Gastroesophageal sphincter (tissue), 4 donors: Measurements from ENCODE around the gene APMAP. TPM values are rescaled to one million over a fixed set of nuclear protein-coding genes. Genes with fewer than 3 reads are reported as not detected.

ENCODE experiments used
- ATAC-seq: fragments of 150-250 bp; one replicate; pipeline ENCODE4 v1.9.1; 2016; ENCODE audit warnings: mild to moderate bottlenecking, moderate library complexity
- H3K27ac ChIP-seq, 4 donors: fragments of 200-600 bp; sonication (generic) in 3 of 4; 1 replicate in 3 of 4; 2 replicates in 1 of 4; pipeline ENCODE4 v1.5.1; 2016 to 2019
- H3K27me3 ChIP-seq: fragments of 200-600 bp; sonication (generic); one replicate; pipeline ENCODE4 v1.5.1; 2019
- H3K36me3 ChIP-seq, 2 donors: fragments of 200-600 bp; sonication (generic); one replicate each; pipeline ENCODE4 v1.5.1; 2019; ENCODE audit warnings: control low read depth in 1 of 2
- H3K4me1 ChIP-seq, 3 donors: fragments of 200-600 bp; sonication (generic); 1 replicate in 2 of 3; 2 replicates in 1 of 3; pipeline ENCODE4 v1.5.1; 2016 to 2019; ENCODE audit warnings: control low read depth in 2 of 3
- H3K4me3 ChIP-seq, 2 donors: fragments of 200-600 bp; sonication (generic); one replicate each; pipeline ENCODE4 v1.5.1; 2019; ENCODE audit warnings: mild to moderate bottlenecking in 1 of 2, moderate library complexity in 1 of 2
- H3K9me3 ChIP-seq, 3 donors: fragments of 200-600 bp; sonication (generic); one replicate each; pipeline ENCODE4 v1.5.1; 2017 to 2019; ENCODE audit warnings: control low read depth in 2 of 3
- CTCF ChIP-seq, 4 experiments: fragments of 200-600 bp in 2 of 4; fragments of 450-650 bp in 2 of 4; sonication (generic) in 1 of 4; IDR thresholded peaks; one replicate each; pipeline ENCODE4 v1.5.1; 2017 to 2019; ENCODE audit warnings: antibody characterized with exemption in 4 of 4, mild to moderate bottlenecking in 2 of 4, moderate library complexity in 2 of 4
- EP300 ChIP-seq: sonication (generic); formaldehyde crosslinking; IDR thresholded peaks from one replicate; pipeline ENCODE4 v1.6.1; 2017; ENCODE audit warnings: antibody characterized with exemption, mild to moderate bottlenecking
- POLR2A ChIP-seq, 2 donors: fragments of 450-650 bp; IDR thresholded peaks; one replicate each; pipeline ENCODE4 v1.6.1; 2017; ENCODE audit warnings: antibody characterized with exemption in 2 of 2, mild to moderate bottlenecking in 2 of 2, moderate library complexity in 1 of 2
- POLR2AphosphoS5 ChIP-seq: sonication (generic); formaldehyde crosslinking; IDR thresholded peaks from one replicate; pipeline ENCODE4 v1.6.1; 2017; ENCODE audit warnings: antibody characterized with exemption
- WGBS, 2 donors: methylation state at CpG; one replicate each; pipeline ENCODE4 v1.1.5; 2018; ENCODE audit warnings: low coverage in 1 of 2; 5-methylcytosine and 5-hydroxymethylcytosine counted together
- total RNA-seq, 4 donors: library from RNA; depleted of rRNA; stranded (reverse); fragments of >200 nt; gene quantifications; one replicate each; pipeline ENCODE4 v1.1.0, GENCODE V29; 2016

The APMAP gene
- total RNA-seq, 4 donors from 2014 or later: 24.3 to 46.8 (median 35.9) TPM

- no peaks in the 10 kb centered on the region for H3K27me3 ChIP-seq
- H3K27ac ChIP-seq: no peak overlapping the region
- H3K4me1 ChIP-seq: peaks cover 0 to 3% (median 0%) of the 10 kb centered on the region in 3 donors
- TF ChIP-seq EP300: no peak
- no peak for TF ChIP-seq CTCF (IDR thresholded peaks at IDR 0.05)
- no peak for TF ChIP-seq POLR2AphosphoS5
- H3K4me3 ChIP-seq: no peak overlapping the region
- H3K36me3 ChIP-seq: peaks cover 0 to 94% of the 10 kb centered on the region in 2 donors
- 90% methylated on average over 4 of the region's 11 CpGs; no CpG with 5 or more reads in 1 of the 2 donors for WGBS, 2 donors
- H3K9me3 ChIP-seq: no peaks in the 10 kb centered on the region
- ATAC-seq: no peak
Observed at GRCh38 chr20:25014816-25015215, 22.3 kb upstream of the APMAP start.

- Histone ChIP-seq H3K36me3 (peaks cover 0 to 94% of the 10 kb centered on the region in 2 donors), H3K27me3 (no peaks in the 10 kb centered on the region), H3K4me3 (no peak overlapping the region), H3K4me1 (peaks cover 0 to 14% (median 0%) of the 10 kb centered on the region in 3 donors), H3K27ac (no peak overlapping the region), H3K9me3 (no peaks in the 10 kb centered on the region)
- WGBS, 2 donors: 70 to 87% methylated on average over 2 to 14 of the region's 25 CpGs
- ATAC-seq: no peak
- TF ChIP-seq CTCF (IDR thresholded peaks at IDR 0.05) (no peak), EP300 (no peak), POLR2AphosphoS5 (no peak), POLR2A (IDR thresholded peaks at IDR 0.05) (no peak)
Observed at GRCh38 chr20:25013478-25014380, 21.2 kb upstream of the APMAP start.

- H3K9me3 ChIP-seq: no peaks in the 10 kb centered on the region
- no peak for ATAC-seq
- H3K27ac ChIP-seq: no peak overlapping the region
- H3K4me3 ChIP-seq: no peak overlapping the region
- H3K36me3 ChIP-seq: peaks cover 0 to 95% of the 10 kb centered on the region in 2 donors
- no peaks in the 10 kb centered on the region for H3K27me3 ChIP-seq
- no peak for TF ChIP-seq CTCF (IDR thresholded peaks at IDR 0.05)
- TF ChIP-seq POLR2A (IDR thresholded peaks at IDR 0.05): no peak
- no peak for TF ChIP-seq EP300
- TF ChIP-seq POLR2AphosphoS5: no peak
- WGBS, 2 donors: 100% methylated on average over 3 of the region's 21 CpGs; no CpG with 5 or more reads in 1 of the 2 donors
- peaks cover 0 to 18% (median 0%) of the 10 kb centered on the region in 3 donors for H3K4me1 ChIP-seq
Observed at GRCh38 chr20:25012616-25013189, 20.2 kb upstream of the APMAP start.

GRCh38 chr20:25011831-25012241 lies 19.3 kb upstream of the APMAP start:
- no peak overlapping the region for H3K27ac ChIP-seq
- no peaks in the 10 kb centered on the region for H3K27me3 ChIP-seq
- 84% methylated on average over 6 of the region's 12 CpGs; no CpG with 5 or more reads in 1 of the 2 donors for WGBS, 2 donors
- no peak overlapping the region for H3K4me3 ChIP-seq
- no peaks in the 10 kb centered on the region for H3K9me3 ChIP-seq
- no peak for ATAC-seq
- peaks cover 0 to 97% of the 10 kb centered on the region in 2 donors for H3K36me3 ChIP-seq
- H3K4me1 ChIP-seq: peaks cover 0 to 21% (median 0%) of the 10 kb centered on the region in 3 donors
- no peak for TF ChIP-seq EP300
- no peak for TF ChIP-seq CTCF (IDR thresholded peaks at IDR 0.05)
- no peak for TF ChIP-seq POLR2AphosphoS5
- no peak for TF ChIP-seq POLR2A (IDR thresholded peaks at IDR 0.05)
